DOHH2 (cell line): Measurements from ENCODE around the gene ATP8B1.

Experiments used
- CTCF ChIP-seq: fragments of 200-600 bp; sonication (generic); IDR thresholded peaks from one replicate; pipeline ENCODE4 v1.5.1; 2014; ENCODE audit warnings: antibody characterized with exemption, mild to moderate bottlenecking, low read depth, low read length; ENCODE audit not compliant: poor library complexity, severe bottlenecking
- EZH2phosphoT487 ChIP-seq: fragments of 200-600 bp; sonication (generic); IDR thresholded peaks from 2 replicates; pipeline ENCODE4 v1.6.1; 2017; ENCODE audit warnings: borderline replicate concordance, mild to moderate bottlenecking, antibody characterized with exemption, low read length, moderate library complexity, mixed read lengths

GRCh38 chr18:57832730-57833129 lies 29.6 kb upstream of the ATP8B1 start:
- TF ChIP-seq CTCF: no peak
- no peak for TF ChIP-seq EZH2phosphoT487
